Measurements from ENCODE around the gene STPG3. TPM values are rescaled to one million over a fixed set of nuclear protein-coding genes. Genes with fewer than 3 reads are reported as not detected.

STPG3 gene
- total and polyA plus RNA-seq, 2 of the 13 experiments (the other 11 are each of a cell fraction or from before 2014, with no cell fraction given): not detected

DNA sequence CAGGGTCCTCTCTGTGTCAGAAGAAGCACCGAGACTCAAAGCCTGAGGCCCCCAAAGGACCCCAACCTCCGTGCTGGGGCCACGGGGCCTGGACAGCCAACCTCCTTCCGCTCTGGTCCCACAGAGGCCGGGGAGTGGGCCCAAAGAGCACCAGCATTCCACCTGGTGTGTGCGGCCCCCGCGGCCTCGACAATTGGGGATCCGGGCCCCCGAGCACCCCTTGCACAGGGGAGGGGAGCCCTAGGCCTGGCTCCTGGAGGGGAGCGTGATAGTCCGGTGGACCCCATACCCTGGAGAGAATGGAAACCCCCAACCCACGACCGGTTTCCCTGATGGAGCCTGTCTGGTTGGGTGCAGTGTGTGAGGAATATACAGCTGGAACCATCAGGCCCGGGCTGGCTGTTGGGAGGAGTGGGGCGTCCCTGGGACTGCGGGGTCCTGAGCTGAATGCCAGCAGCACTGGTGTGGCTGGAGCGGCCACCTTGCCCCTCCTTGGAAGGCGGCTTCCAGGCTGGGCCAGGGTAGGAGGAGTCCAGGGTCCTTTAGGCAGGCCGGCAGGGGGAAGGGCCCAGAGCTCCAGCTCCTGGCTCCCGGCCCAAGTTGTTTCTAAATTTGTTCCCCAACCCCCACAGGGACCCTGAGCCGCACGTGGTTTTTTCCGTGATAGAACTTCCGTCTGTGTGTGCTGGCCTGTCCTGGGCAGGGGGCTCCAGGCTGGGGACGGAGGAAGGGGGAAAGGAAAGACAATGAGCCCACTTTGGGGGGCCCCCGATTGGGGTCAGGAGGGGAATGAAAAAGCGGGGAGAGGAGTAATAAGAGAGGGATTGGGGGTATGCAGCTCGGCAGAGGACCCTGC is 25.6 kb downstream of the STPG3 start (continued):
- TF ChIP-seq ZBTB20 (CRISPR knock-in tag; IDR thresholded peaks at IDR 0.05; ENCODE audit: borderline replicate concordance, low read depth): peak; percentile 10; the same call in 1 of the 2 replicates
- TF ChIP-seq GLI4 (CRISPR knock-in tag; IDR thresholded peaks at IDR 0.05; ENCODE audit: borderline replicate concordance): 0 out of 2 replicates have a peak, but pooled peaks have one; percentile 78
- no peak for TF ChIP-seq KAT2B (IDR thresholded peaks at IDR 0.05; ENCODE audit: borderline replicate concordance, low read depth, low read length)
- TF ChIP-seq ZKSCAN8 (CRISPR knock-in tag; IDR thresholded peaks at IDR 0.05; ENCODE audit: borderline replicate concordance): 0 out of 2 replicates have a peak, but pooled peaks have one; percentile 11
- no peak for TF ChIP-seq RFX5 (IDR thresholded peaks at IDR 0.05; ENCODE audit: low read depth, low read length)
- TF ChIP-seq ZNF883 (CRISPR knock-in tag; IDR thresholded peaks at IDR 0.05; ENCODE audit: not compliant biosample characterization): peak; percentile 74
- TF ChIP-seq ZNF546 (CRISPR knock-in tag; conservative IDR thresholded peaks at IDR 0.05): peak; percentile 38; the same call in 1 of the 2 replicates
- TF ChIP-seq, protein P1, sequence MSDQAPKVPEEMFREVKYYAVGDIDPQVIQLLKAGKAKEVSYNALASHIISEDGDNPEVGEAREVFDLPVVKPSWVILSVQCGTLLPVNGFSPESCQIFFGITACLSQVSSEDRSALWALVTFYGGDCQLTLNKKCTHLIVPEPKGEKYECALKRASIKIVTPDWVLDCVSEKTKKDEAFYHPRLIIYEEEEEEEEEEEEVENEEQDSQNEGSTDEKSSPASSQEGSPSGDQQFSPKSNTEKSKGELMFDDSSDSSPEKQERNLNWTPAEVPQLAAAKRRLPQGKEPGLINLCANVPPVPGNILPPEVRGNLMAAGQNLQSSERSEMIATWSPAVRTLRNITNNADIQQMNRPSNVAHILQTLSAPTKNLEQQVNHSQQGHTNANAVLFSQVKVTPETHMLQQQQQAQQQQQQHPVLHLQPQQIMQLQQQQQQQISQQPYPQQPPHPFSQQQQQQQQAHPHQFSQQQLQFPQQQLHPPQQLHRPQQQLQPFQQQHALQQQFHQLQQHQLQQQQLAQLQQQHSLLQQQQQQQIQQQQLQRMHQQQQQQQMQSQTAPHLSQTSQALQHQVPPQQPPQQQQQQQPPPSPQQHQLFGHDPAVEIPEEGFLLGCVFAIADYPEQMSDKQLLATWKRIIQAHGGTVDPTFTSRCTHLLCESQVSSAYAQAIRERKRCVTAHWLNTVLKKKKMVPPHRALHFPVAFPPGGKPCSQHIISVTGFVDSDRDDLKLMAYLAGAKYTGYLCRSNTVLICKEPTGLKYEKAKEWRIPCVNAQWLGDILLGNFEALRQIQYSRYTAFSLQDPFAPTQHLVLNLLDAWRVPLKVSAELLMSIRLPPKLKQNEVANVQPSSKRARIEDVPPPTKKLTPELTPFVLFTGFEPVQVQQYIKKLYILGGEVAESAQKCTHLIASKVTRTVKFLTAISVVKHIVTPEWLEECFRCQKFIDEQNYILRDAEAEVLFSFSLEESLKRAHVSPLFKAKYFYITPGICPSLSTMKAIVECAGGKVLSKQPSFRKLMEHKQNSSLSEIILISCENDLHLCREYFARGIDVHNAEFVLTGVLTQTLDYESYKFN (CRISPR knock-in tag; conservative IDR thresholded peaks at IDR 0.05): peak; percentile 10; the same call in 1 of the 2 replicates
- peak; percentile 9; the same call in 1 of the 2 replicates for TF ChIP-seq KDM3A (CRISPR knock-in tag; IDR thresholded peaks at IDR 0.05; ENCODE audit: low read depth)
- 0 out of 2 replicates have a peak, but pooled peaks have one; percentile 9 for TF ChIP-seq TFE3 (CRISPR knock-in tag; IDR thresholded peaks at IDR 0.05)
- peak; percentile 71; the same call in 1 of the 2 replicates for TF ChIP-seq ZNF543 (CRISPR knock-in tag; IDR thresholded peaks at IDR 0.05)
- TF ChIP-seq FOXK1 (CRISPR knock-in tag; IDR thresholded peaks at IDR 0.05; ENCODE audit: borderline replicate concordance, low read depth): no peak
- peak; percentile 15; the same call in 1 of the 2 replicates for TF ChIP-seq ZFY (CRISPR knock-in tag; IDR thresholded peaks at IDR 0.05)
- TF ChIP-seq ATF1 (CRISPR knock-in tag; IDR thresholded peaks at IDR 0.05): no peak
- TF ChIP-seq KDM2A (CRISPR knock-in tag; IDR thresholded peaks at IDR 0.05; ENCODE audit: borderline replicate concordance, low read depth): peak; percentile 60; the same call in 1 of the 2 replicates
- peak; percentile 65 for TF ChIP-seq ZEB1 (IDR thresholded peaks at IDR 0.05; ENCODE audit: insufficient replicate concordance, low read depth)
- 0 out of 2 replicates have a peak, but pooled peaks have one; percentile 11 for TF ChIP-seq HDAC2 (CRISPR knock-in tag; IDR thresholded peaks at IDR 0.05)
- TF ChIP-seq ZSCAN12 (CRISPR knock-in tag; IDR thresholded peaks at IDR 0.05): no peak
- no peak for TF ChIP-seq NONO (IDR thresholded peaks at IDR 0.05)
- TF ChIP-seq NONO (CRISPR knock-in tag; conservative IDR thresholded peaks at IDR 0.05): 0 out of 2 replicates have a peak, but pooled peaks have one; percentile 8
- TF ChIP-seq ZNF761 (CRISPR knock-in tag; conservative IDR thresholded peaks at IDR 0.05): 0 out of 2 replicates have a peak, but pooled peaks have one; percentile 23
- 0 out of 2 replicates have a peak, but pooled peaks have one; percentile 17 for TF ChIP-seq ZNF563 (CRISPR knock-in tag; IDR thresholded peaks at IDR 0.05)
- peak; percentile 33; the same call in 1 of the 2 replicates for TF ChIP-seq MYC (CRISPR knock-in tag; IDR thresholded peaks at IDR 0.05; ENCODE audit: borderline replicate concordance)

All from HepG2 (cell line).